Measurements from ENCODE around the gene BTBD16.

BTBD16 gene

GRCh38 chr10:122261584-122261983, 9.5 kb upstream of the BTBD16 start:
- no peak overlapping the region for H3K4me3 ChIP-seq (ENCODE audit: low read depth in 1 of 2, low read length in 2 of 2)
- H3K4me1 ChIP-seq (ENCODE audit: control insufficient read depth in 1 of 2, insufficient read depth in 2 of 2, low read length in 2 of 2): peaks cover 0 to 18% of the 10 kb centered on the region in 2 donors
- H3K9me3 ChIP-seq (ENCODE audit: control insufficient read depth in 1 of 2, low read length in 2 of 2): peaks cover 0 to 4% of the 10 kb centered on the region in 2 donors
- no peaks in the 10 kb centered on the region for H3K36me3 ChIP-seq (ENCODE audit: control insufficient read depth in 1 of 2, insufficient read depth in 2 of 2, low read length in 2 of 2)
- H3K27ac ChIP-seq (ENCODE audit: low read length): no peak overlapping the region
- H3K27me3 ChIP-seq (ENCODE audit: low read depth, low read length): no peaks in the 10 kb centered on the region

- H3K27me3 ChIP-seq (ENCODE audit: low read depth, low read length): no peaks in the 10 kb centered on the region
- no peaks in the 10 kb centered on the region for H3K36me3 ChIP-seq (ENCODE audit: control insufficient read depth in 1 of 2, insufficient read depth in 2 of 2, low read length in 2 of 2)
- peaks cover 0 to 6% of the 10 kb centered on the region in 2 donors for H3K4me1 ChIP-seq (ENCODE audit: control insufficient read depth in 1 of 2, insufficient read depth in 2 of 2, low read length in 2 of 2)
- H3K9me3 ChIP-seq (ENCODE audit: control insufficient read depth in 1 of 2, low read length in 2 of 2): peaks cover 0 to 4% of the 10 kb centered on the region in 2 donors
- no peak overlapping the region for H3K4me3 ChIP-seq (ENCODE audit: low read depth in 1 of 2, low read length in 2 of 2)
- no peak overlapping the region for H3K27ac ChIP-seq (ENCODE audit: low read length)
Measured at GRCh38 chr10:122263971-122264370, 7.1 kb upstream of the BTBD16 start.

GRCh38 chr10:122264436-122264835, 6.7 kb upstream of the BTBD16 start:
- Histone ChIP-seq H3K4me1 (ENCODE audit: control insufficient read depth in 1 of 2, insufficient read depth in 2 of 2, low read length in 2 of 2) (peaks cover 0 to 4% of the 10 kb centered on the region in 2 donors), H3K9me3 (ENCODE audit: control insufficient read depth in 1 of 2, low read length in 2 of 2) (peaks cover 0 to 4% of the 10 kb centered on the region in 2 donors), H3K36me3 (ENCODE audit: control insufficient read depth in 1 of 2, insufficient read depth in 2 of 2, low read length in 2 of 2) (no peaks in the 10 kb centered on the region), H3K4me3 (ENCODE audit: low read depth in 1 of 2, low read length in 2 of 2) (no peak overlapping the region), H3K27ac (ENCODE audit: low read length) (no peak overlapping the region), H3K27me3 (ENCODE audit: low read depth, low read length) (no peaks in the 10 kb centered on the region)

GRCh38 chr10:122264931-122265330, 6.2 kb upstream of the BTBD16 start:
- peaks cover 0 to 3% of the 10 kb centered on the region in 2 donors for H3K36me3 ChIP-seq (ENCODE audit: control insufficient read depth in 1 of 2, insufficient read depth in 2 of 2, low read length in 2 of 2)

GRCh38 chr10:122265896-122266295, 5.2 kb upstream of the BTBD16 start:
- H3K27me3 ChIP-seq (ENCODE audit: low read depth, low read length): no peaks in the 10 kb centered on the region
- peaks cover 0 to 3% of the 10 kb centered on the region in 2 donors for H3K36me3 ChIP-seq (ENCODE audit: control insufficient read depth in 1 of 2, insufficient read depth in 2 of 2, low read length in 2 of 2)
- peaks cover 0 to 4% of the 10 kb centered on the region in 2 donors for H3K4me1 ChIP-seq (ENCODE audit: control insufficient read depth in 1 of 2, insufficient read depth in 2 of 2, low read length in 2 of 2)
- no peak overlapping the region for H3K27ac ChIP-seq (ENCODE audit: low read length)
- H3K9me3 ChIP-seq (ENCODE audit: control insufficient read depth in 1 of 2, low read length in 2 of 2): peaks cover 0 to 4% of the 10 kb centered on the region in 2 donors
- H3K4me3 ChIP-seq (ENCODE audit: low read depth in 1 of 2, low read length in 2 of 2): no peak overlapping the region

More at GRCh38 chr10:122264931-122265330, 6.2 kb upstream of the BTBD16 start:
- H3K27ac ChIP-seq (ENCODE audit: low read length): no peak overlapping the region
- H3K4me3 ChIP-seq (ENCODE audit: low read depth in 1 of 2, low read length in 2 of 2): no peak overlapping the region
- H3K9me3 ChIP-seq (ENCODE audit: control insufficient read depth in 1 of 2, low read length in 2 of 2): peaks cover 0 to 4% of the 10 kb centered on the region in 2 donors
- no peaks in the 10 kb centered on the region for H3K27me3 ChIP-seq (ENCODE audit: low read depth, low read length)
- H3K4me1 ChIP-seq (ENCODE audit: control insufficient read depth in 1 of 2, insufficient read depth in 2 of 2, low read length in 2 of 2): peaks cover 0 to 4% of the 10 kb centered on the region in 2 donors

GRCh38 chr10:122267849-122268737, 3.0 kb upstream of the BTBD16 start:
- Histone ChIP-seq H3K9me3 (ENCODE audit: control insufficient read depth in 1 of 2, low read length in 2 of 2) (peaks cover 0 to 1% of the 10 kb centered on the region in 2 donors), H3K36me3 (ENCODE audit: control insufficient read depth in 1 of 2, insufficient read depth in 2 of 2, low read length in 2 of 2) (peaks cover 0 to 3% of the 10 kb centered on the region in 2 donors), H3K4me1 (ENCODE audit: control insufficient read depth in 1 of 2, insufficient read depth in 2 of 2, low read length in 2 of 2) (peaks cover 0 to 4% of the 10 kb centered on the region in 2 donors), H3K27me3 (ENCODE audit: low read depth, low read length) (no peaks in the 10 kb centered on the region), H3K27ac (ENCODE audit: low read length) (no peak overlapping the region), H3K4me3 (ENCODE audit: low read depth in 1 of 2, low read length in 2 of 2) (no peak overlapping the region)

GRCh38 chr10:122269059-122269687, 1.9 kb upstream of the BTBD16 start:
- H3K27me3 ChIP-seq (ENCODE audit: low read depth, low read length): no peaks in the 10 kb centered on the region
- H3K36me3 ChIP-seq (ENCODE audit: control insufficient read depth in 1 of 2, insufficient read depth in 2 of 2, low read length in 2 of 2): peaks cover 0 to 3% of the 10 kb centered on the region in 2 donors
- H3K9me3 ChIP-seq (ENCODE audit: control insufficient read depth in 1 of 2, low read length in 2 of 2): no peaks in the 10 kb centered on the region
- H3K4me3 ChIP-seq (ENCODE audit: low read depth in 1 of 2, low read length in 2 of 2): no peak overlapping the region
- no peaks in the 10 kb centered on the region for H3K4me1 ChIP-seq (ENCODE audit: control insufficient read depth in 1 of 2, insufficient read depth in 2 of 2, low read length in 2 of 2)
- H3K27ac ChIP-seq (ENCODE audit: low read length): no peak overlapping the region

GRCh38 chr10:122273966-122274545, 3.0 kb downstream of the BTBD16 start:
- H3K27me3 ChIP-seq (ENCODE audit: low read depth, low read length): no peaks in the 10 kb centered on the region
- H3K27ac ChIP-seq (ENCODE audit: low read length): no peak overlapping the region
- no peaks in the 10 kb centered on the region for H3K4me1 ChIP-seq (ENCODE audit: control insufficient read depth in 1 of 2, insufficient read depth in 2 of 2, low read length in 2 of 2)
- no peaks in the 10 kb centered on the region for H3K9me3 ChIP-seq (ENCODE audit: control insufficient read depth in 1 of 2, low read length in 2 of 2)
- no peak overlapping the region for H3K4me3 ChIP-seq (ENCODE audit: low read depth in 1 of 2, low read length in 2 of 2)
- peaks cover 0 to 3% of the 10 kb centered on the region in 2 donors for H3K36me3 ChIP-seq (ENCODE audit: control insufficient read depth in 1 of 2, insufficient read depth in 2 of 2, low read length in 2 of 2)

GRCh38 chr10:122276611-122277208, 5.6 kb downstream of the BTBD16 start:
- no peaks in the 10 kb centered on the region for H3K27me3 ChIP-seq (ENCODE audit: low read depth, low read length)
- H3K36me3 ChIP-seq (ENCODE audit: control insufficient read depth in 1 of 2, insufficient read depth in 2 of 2, low read length in 2 of 2): no peaks in the 10 kb centered on the region
- H3K27ac ChIP-seq (ENCODE audit: low read length): no peak overlapping the region
- H3K4me3 ChIP-seq (ENCODE audit: low read depth in 1 of 2, low read length in 2 of 2): no peak overlapping the region
- H3K9me3 ChIP-seq (ENCODE audit: control insufficient read depth in 1 of 2, low read length in 2 of 2): no peaks in the 10 kb centered on the region
- no peaks in the 10 kb centered on the region for H3K4me1 ChIP-seq (ENCODE audit: control insufficient read depth in 1 of 2, insufficient read depth in 2 of 2, low read length in 2 of 2)

GRCh38 chr10:122277526-122278136, 6.5 kb downstream of the BTBD16 start:
- Histone ChIP-seq H3K4me3 (ENCODE audit: low read depth in 1 of 2, low read length in 2 of 2) (no peak overlapping the region), H3K9me3 (ENCODE audit: control insufficient read depth in 1 of 2, low read length in 2 of 2) (no peaks in the 10 kb centered on the region), H3K27ac (ENCODE audit: low read length) (no peak overlapping the region), H3K36me3 (ENCODE audit: control insufficient read depth in 1 of 2, insufficient read depth in 2 of 2, low read length in 2 of 2) (no peaks in the 10 kb centered on the region), H3K4me1 (ENCODE audit: control insufficient read depth in 1 of 2, insufficient read depth in 2 of 2, low read length in 2 of 2) (no peaks in the 10 kb centered on the region), H3K27me3 (ENCODE audit: low read depth, low read length) (no peaks in the 10 kb centered on the region)

Data from muscle layer of duodenum (tissue), 2 donors.